GM23338 (cell line): ENCODE data around the gene CLDN19. TPM values are rescaled to one million over a fixed set of nuclear protein-coding genes. Genes with fewer than 3 reads are reported as not detected.

Experiments used
- ATAC-seq: fragments of 200-7000 bp; cut with Tn5 transposase; 3 replicates; pipeline ENCODE4 v1.9.1; 2020
- DNase-seq: peaks from one replicate; pipeline ENCODE4 v3.0.0-alpha.2; 2015; ENCODE audit warnings: low spot score
- H2AFZ ChIP-seq: fragments of 200-600 bp; sonication (generic); 2 replicates; pipeline ENCODE4 v1.8.0; 2016; ENCODE audit warnings: antibody characterized with exemption, mild to moderate bottlenecking, moderate library complexity
- H3F3A ChIP-seq: fragments of 200-600 bp; sonication (generic); replicated peaks from 2 replicates; pipeline ENCODE4 v1.8.0; 2017; ENCODE audit warnings: antibody characterized with exemption, mixed run types, low read depth
- H3K27ac ChIP-seq: fragments of 200-600 bp; sonication (generic); 2 replicates; pipeline ENCODE4 v1.6.1; 2016; ENCODE audit warnings: low read depth
- H3K27me3 ChIP-seq: fragments of 200-600 bp; sonication (generic); 2 replicates; pipeline ENCODE4 v1.8.0; 2016; ENCODE audit warnings: mild to moderate bottlenecking, mixed run types, moderate library complexity; ENCODE audit not compliant: insufficient read depth
- H3K36me3 ChIP-seq: fragments of 200-600 bp; sonication (generic); 2 replicates; pipeline ENCODE4 v1.8.0; 2016; ENCODE audit warnings: mild to moderate bottlenecking; ENCODE audit not compliant: insufficient read depth
- H3K4me1 ChIP-seq: fragments of 200-600 bp; sonication (generic); 2 replicates; pipeline ENCODE4 v1.8.0; 2016; ENCODE audit warnings: mild to moderate bottlenecking, moderate library complexity; ENCODE audit not compliant: insufficient read depth
- H3K4me2 ChIP-seq: fragments of 200-600 bp; sonication (generic); 2 replicates; pipeline ENCODE4 v1.7.1; 2017; ENCODE audit warnings: mixed run types
- H3K4me3 ChIP-seq: fragments of 200-600 bp; sonication (generic); 2 replicates; pipeline ENCODE4 v1.6.1; 2016; ENCODE audit warnings: mixed run types
- H3K79me2 ChIP-seq: fragments of 200-600 bp; sonication (generic); replicated peaks from 2 replicates; pipeline ENCODE4 v1.8.0; 2017; ENCODE audit warnings: mild to moderate bottlenecking; ENCODE audit not compliant: insufficient read depth
- H3K9me2 ChIP-seq: fragments of 200-600 bp; sonication (generic); 2 replicates; pipeline ENCODE4 v1.8.0; 2017; ENCODE audit not compliant: insufficient read depth
- H4K20me1 ChIP-seq: fragments of 200-600 bp; sonication (generic); replicated peaks from 2 replicates; pipeline ENCODE4 v1.8.0; 2017; ENCODE audit warnings: mild to moderate bottlenecking; ENCODE audit not compliant: insufficient read depth
- H3K27ac Mint-ChIP-seq: 2 replicates; pipeline ENCODE4 v1.8.0; 2020; ENCODE audit warnings: inconsistent platforms, mild to moderate bottlenecking, moderate library complexity, mixed read lengths
- H3K27me3 Mint-ChIP-seq: 3 replicates; pipeline ENCODE4 v1.8.0; 2022; ENCODE audit warnings: low read depth, mild to moderate bottlenecking, moderate library complexity, mixed read lengths, inconsistent platforms; ENCODE audit not compliant: insufficient read depth, poor library complexity
- H3K36me3 Mint-ChIP-seq: 3 replicates; pipeline ENCODE4 v1.8.0; 2021; ENCODE audit warnings: low read depth, mild to moderate bottlenecking, inconsistent platforms, moderate library complexity, mixed read lengths
- H3K4me1 Mint-ChIP-seq: 3 replicates; pipeline ENCODE4 v1.8.0; 2020; ENCODE audit warnings: mild to moderate bottlenecking, inconsistent platforms, mixed read lengths
- H3K4me3 Mint-ChIP-seq: 3 replicates; pipeline ENCODE4 v1.8.0; 2021; ENCODE audit warnings: moderate library complexity, mild to moderate bottlenecking, inconsistent platforms, mixed read lengths
- H3K9me3 Mint-ChIP-seq: 3 replicates; pipeline ENCODE4 v1.8.0; 2020; ENCODE audit warnings: moderate library complexity, mild to moderate bottlenecking, inconsistent platforms, mixed read lengths
- CREB1 ChIP-seq: fragments of 250-450 bp; sonication (Bioruptor Pico); IDR thresholded peaks from 2 replicates; pipeline ENCODE4 v1.5.0; 2020; ENCODE audit warnings: low read depth, mild to moderate bottlenecking, moderate library complexity
- CTCF ChIP-seq, 2 experiments: fragments of 200-600 bp in 1 of 2; sonication (generic) in 1 of 2; conservative IDR thresholded peaks; 2 replicates each; pipeline versions ENCODE4 v1.5.1 to v1.6.1; 2016 to 2017; ENCODE audit warnings: antibody characterized with exemption in 2 of 2, low read depth in 2 of 2, mild to moderate bottlenecking in 2 of 2, moderate library complexity in 1 of 2
- EZH2 ChIP-seq: fragments of 200-600 bp; sonication (generic); IDR thresholded peaks from one replicate; pipeline ENCODE4 v1.8.0; 2017; ENCODE audit warnings: antibody characterized with exemption, mild to moderate bottlenecking, low read depth; ENCODE audit not compliant: unreplicated experiment
- EZH2phosphoT487 ChIP-seq: fragments of 200-600 bp; sonication (generic); IDR thresholded peaks from one replicate; pipeline ENCODE4 v1.8.1; 2018; ENCODE audit warnings: antibody characterized with exemption; ENCODE audit not compliant: unreplicated experiment
- JUNB ChIP-seq: IDR thresholded peaks from one replicate; pipeline ENCODE4 v1.6.1; 2016; ENCODE audit warnings: antibody characterized with exemption; ENCODE audit not compliant: unreplicated experiment
- NANOG ChIP-seq: IDR thresholded peaks from 2 replicates; pipeline ENCODE4 v1.6.1; 2016; ENCODE audit warnings: antibody characterized with exemption, borderline replicate concordance
- POLR2AphosphoS5 ChIP-seq: IDR thresholded peaks from 2 replicates; pipeline ENCODE4 v1.6.1; 2016; ENCODE audit warnings: antibody characterized with exemption, low read depth
- STAT1 ChIP-seq: IDR thresholded peaks from one replicate; pipeline ENCODE4 v1.6.1; 2016; ENCODE audit warnings: antibody characterized with exemption; ENCODE audit not compliant: unreplicated experiment
- ZNF462 ChIP-seq: fragments of 250-450 bp; sonication (Bioruptor Pico); IDR thresholded peaks from 2 replicates; pipeline ENCODE4 v1.5.0; 2020; ENCODE audit warnings: mild to moderate bottlenecking, moderate library complexity
- polyA plus RNA-seq: library from polyadenylated mRNA; unstranded; fragments of >200 nt; fragmentation: Nextera tagmentation; extraction: Ambion mirVana; gene quantifications from 2 replicates; pipeline ENCODE4 v1.2.1, GENCODE V29; 2016
- total RNA-seq: library from RNA; depleted of rRNA; stranded (reverse); fragments of >200 nt; shearing (Covaris generic); gene quantifications from 2 replicates; pipeline ENCODE4 v1.2.3, GENCODE V29; 2014

CLDN19 gene
- total and polyA plus RNA-seq, 2 experiments from 2014 or later: 2.6 to 12.8 TPM

GRCh38 chr1:42783092-42783491, 43.1 kb upstream of the CLDN19 start:
- peaks cover 4% of the 10 kb centered on the region for H3K27me3 Mint-ChIP-seq
- H4K20me1 ChIP-seq: 0 out of 2 replicates have a peak, but pooled peaks cover 4% of the 10 kb centered on the region
- 0 out of 2 replicates have a peak, but pooled peaks cover 15% of the 10 kb centered on the region for H3F3A ChIP-seq
- DNase-seq: no peak
- H3K36me3 Mint-ChIP-seq: peaks cover 26% of the 10 kb centered on the region
- H3K4me2 ChIP-seq: no peak overlapping the region
- TF ChIP-seq ZNF462 (CRISPR knock-in tag) (no peak), POLR2AphosphoS5 (no peak), CTCF (conservative IDR thresholded peaks at IDR 0.05; ENCODE audit: low read depth in 2 of 2) (no peak)
- H3K4me1 Mint-ChIP-seq: peaks cover 11% of the 10 kb centered on the region
- H3K27ac ChIP-seq: no peak overlapping the region
- H3K4me3 Mint-ChIP-seq: no peak overlapping the region
- H3K79me2 ChIP-seq: no peaks in the 10 kb centered on the region
- ATAC-seq: no peak
- no peak overlapping the region for H3K27ac Mint-ChIP-seq
- no peaks in the 10 kb centered on the region for H3K9me2 ChIP-seq
- H2AFZ ChIP-seq: no peak overlapping the region
- H3K4me1 ChIP-seq: peaks cover 5% of the 10 kb centered on the region; the same call in 1 of the 2 replicates
- no peaks in the 10 kb centered on the region; the same call in 2 of the 3 replicates for H3K9me3 Mint-ChIP-seq
- H3K4me3 ChIP-seq: no peak overlapping the region
- no peaks in the 10 kb centered on the region; the same call in 1 of the 2 replicates for H3K36me3 ChIP-seq
- peaks cover 6% of the 10 kb centered on the region; the same call in 1 of the 2 replicates for H3K27me3 ChIP-seq

- Histone ChIP-seq H3K79me2 (no peaks in the 10 kb centered on the region), H3K4me1 (no peaks in the 10 kb centered on the region), H3K27me3 (no peaks in the 10 kb centered on the region), H2AFZ (no peak overlapping the region), H4K20me1 (0 out of 2 replicates have a peak, but pooled peaks cover 4% of the 10 kb centered on the region), H3F3A (0 out of 2 replicates have a peak, but pooled peaks cover 15% of the 10 kb centered on the region), H3K27ac (no peak overlapping the region), H3K36me3 (peaks cover 13% of the 10 kb centered on the region), H3K4me2 (no peak overlapping the region), H3K9me2 (no peaks in the 10 kb centered on the region), H3K4me3 (no peak overlapping the region)
- DNase-seq: no peak
- Mint-ChIP-seq H3K4me1 (peaks cover 3% of the 10 kb centered on the region; the same call in 2 of the 3 replicates), H3K27me3 (no peaks in the 10 kb centered on the region), H3K4me3 (no peak overlapping the region), H3K36me3 (peaks cover 42% of the 10 kb centered on the region), H3K9me3 (no peaks in the 10 kb centered on the region; the same call in 2 of the 3 replicates), H3K27ac (no peak overlapping the region)
- ATAC-seq: no peak
- TF ChIP-seq CREB1 (CRISPR knock-in tag): no peak
- no peak for TF ChIP-seq NANOG
- no peak for TF ChIP-seq STAT1
- TF ChIP-seq CTCF (conservative IDR thresholded peaks at IDR 0.05; ENCODE audit: low read depth in 2 of 2): no peak
- TF ChIP-seq EZH2phosphoT487: no peak
- no peak for TF ChIP-seq POLR2AphosphoS5
- no peak for TF ChIP-seq EZH2
- no peak for TF ChIP-seq JUNB
These were observed 40.1 kb upstream of the CLDN19 start for GRCh38 chr1:42780176-42780575.
